UCSD-AML1 (cell line): ENCODE data around the gene RFPL4A.
"Not testable (repeated sequence)": the region's sequence is repeated elsewhere in the genome, so short reads cannot be mapped to it uniquely, and the experiment has no call there.

Experiments
- DNase-seq: peaks from one replicate; lab custom pipeline; 2025; ENCODE audit not compliant: unreplicated experiment; lab: John Stamatoyannopoulos, UW

Gene RFPL4A

GRCh38 chr19:55758797-55759196 lies at the start of gene RFPL4A:
TSS of gene RFPL4A (plus strand) at chr19:55759097. CDS start at chr19:55761801, 2,704 bp downstream.
- not testable (repeated sequence) for DNase-seq

DNA sequence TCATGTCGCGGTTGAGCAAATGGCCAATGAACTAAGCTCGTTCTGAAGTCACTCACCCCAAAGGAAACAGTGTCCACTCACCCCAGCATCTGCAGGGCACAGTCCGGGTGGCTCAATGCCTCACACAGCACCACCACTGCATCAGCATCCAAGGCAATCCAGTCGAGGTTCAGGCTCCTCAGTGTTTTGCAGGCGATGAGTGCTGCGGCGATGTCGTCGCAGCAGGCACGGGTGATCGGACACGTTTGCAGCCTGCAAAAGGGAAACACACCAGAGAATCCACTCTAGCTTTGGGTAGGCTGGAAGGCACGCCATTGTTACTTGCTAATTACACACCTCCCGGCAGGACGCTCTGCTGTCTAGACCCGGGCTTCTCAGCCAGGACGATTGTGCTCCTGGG lies 47.2 kb upstream of the RFPL4A start:
- no peak for DNase-seq

DNA sequence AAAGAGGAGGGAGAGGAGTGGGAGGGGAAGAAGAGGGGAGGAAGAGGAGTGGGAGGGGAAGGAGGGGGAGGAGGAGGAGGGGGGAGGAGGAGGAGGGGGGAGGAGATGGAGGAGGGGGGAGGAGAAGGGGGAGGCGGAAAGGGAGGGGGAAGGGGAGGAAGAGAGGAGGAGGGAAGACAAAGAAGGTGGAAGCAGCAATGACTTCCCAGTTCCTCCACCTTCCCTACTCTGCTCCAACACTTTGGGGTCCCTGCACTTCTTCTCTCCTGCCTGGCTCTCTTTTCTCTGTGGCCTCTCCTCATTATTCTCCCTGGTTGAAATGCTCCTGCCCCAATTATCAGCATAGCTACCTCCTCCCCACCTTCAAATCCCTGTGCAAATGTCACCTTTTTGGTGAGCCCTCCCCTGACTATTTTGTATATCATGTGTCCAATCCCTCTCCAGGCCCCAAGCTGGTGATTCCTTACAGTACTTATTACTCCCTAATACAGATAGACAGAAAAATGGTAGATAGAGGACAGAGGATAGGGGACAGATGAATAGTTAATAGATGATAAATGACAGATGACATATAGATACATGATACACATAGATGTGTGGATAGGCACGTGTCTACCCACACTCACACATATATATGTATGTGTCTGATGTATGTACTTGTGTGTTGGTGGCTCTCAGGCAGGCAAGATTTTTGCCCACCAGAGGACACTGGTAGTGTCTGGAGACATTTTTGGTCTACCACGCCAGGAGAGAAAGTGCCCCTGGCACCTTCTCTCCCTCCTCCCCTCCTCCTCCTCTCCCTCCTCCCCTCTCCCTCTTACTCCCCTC lies 45.9 kb upstream of the RFPL4A start:
- no peak for DNase-seq

DNA sequence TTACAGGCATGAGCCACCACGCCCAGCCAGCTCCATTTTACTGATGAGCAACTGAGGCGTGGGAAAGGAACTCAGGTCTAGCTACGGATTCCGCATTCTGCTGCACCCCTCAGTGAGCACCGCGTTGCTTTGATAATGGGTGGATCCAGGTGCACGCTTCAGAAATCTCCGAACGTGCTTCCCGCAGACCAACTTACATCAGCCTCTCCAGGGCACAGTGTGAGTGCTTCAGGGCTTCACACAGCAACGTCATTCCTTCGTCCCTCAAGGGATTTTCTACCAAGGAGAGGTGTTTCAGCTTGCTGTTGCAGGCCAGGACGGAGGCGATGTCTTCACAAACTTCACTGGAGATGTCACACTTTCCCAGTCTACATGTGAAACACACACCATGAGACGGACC lies 42.4 kb upstream of the RFPL4A start:
- no peak for DNase-seq

DNA sequence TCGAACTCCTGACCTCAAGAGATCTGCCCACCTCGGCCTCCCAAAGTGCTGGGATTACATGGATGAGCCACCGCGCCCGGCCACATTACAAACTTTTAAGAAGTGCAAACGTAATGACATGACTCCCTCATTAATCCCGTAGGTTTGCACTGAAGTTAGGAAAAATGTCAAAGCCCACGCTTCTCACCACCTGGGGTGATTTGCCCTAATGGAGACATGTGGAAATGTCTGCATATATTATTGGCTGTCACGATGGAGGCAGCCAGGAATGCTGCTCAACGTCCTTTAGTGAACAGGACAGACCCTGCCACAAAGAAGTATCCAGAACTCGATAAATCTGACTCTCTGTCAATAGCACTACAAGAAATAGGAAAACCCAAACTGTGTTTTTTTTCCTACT lies 41.6 kb upstream of the RFPL4A start:
- no peak for DNase-seq

DNA sequence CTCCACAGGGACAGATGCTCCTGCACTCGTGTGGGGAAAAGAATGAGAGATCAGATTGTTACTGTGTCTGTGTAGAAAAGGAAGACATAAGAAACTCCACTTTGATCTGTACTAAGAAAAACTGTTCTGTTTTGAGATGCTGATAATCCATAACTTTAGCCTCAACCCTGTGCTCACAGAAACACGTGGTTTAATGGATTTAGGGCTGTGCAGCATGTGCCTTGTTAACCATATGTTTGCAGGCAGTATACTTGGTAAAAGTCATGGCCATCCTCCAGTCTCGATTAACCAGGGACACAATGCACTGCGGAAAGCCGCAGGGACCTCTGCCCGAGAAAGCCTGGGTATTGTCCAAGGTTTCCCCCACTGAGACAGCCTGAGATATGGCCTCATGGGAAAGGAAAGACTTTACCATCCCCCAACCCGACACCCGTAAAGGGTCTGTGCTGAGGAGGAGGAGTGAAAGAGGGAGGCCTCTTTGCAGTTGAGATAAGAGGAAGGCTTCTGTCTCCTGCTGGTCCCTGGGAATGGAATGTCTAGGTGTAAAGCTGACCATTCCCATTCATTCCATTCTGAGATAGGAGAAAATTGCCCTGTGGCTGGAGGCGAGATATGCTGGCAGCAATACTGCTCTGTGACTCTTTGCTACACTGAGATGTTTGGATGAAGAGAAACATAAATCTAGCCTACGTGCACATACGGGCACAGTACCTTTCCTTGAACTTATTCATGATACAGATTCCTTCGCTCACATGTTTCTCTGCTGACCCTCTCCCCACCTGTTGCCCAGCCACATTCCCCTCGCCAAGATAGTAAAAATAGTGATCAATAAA lies 40.8 kb upstream of the RFPL4A start:
- not testable (repeated sequence) for DNase-seq

GRCh38 chr19:55720214-55720746 lies 38.6 kb upstream of the RFPL4A start:
- no peak for DNase-seq

- DNase-seq, result no peak
Observed at GRCh38 chr19:55720801-55721200, 38.1 kb upstream of the RFPL4A start.

DNA sequence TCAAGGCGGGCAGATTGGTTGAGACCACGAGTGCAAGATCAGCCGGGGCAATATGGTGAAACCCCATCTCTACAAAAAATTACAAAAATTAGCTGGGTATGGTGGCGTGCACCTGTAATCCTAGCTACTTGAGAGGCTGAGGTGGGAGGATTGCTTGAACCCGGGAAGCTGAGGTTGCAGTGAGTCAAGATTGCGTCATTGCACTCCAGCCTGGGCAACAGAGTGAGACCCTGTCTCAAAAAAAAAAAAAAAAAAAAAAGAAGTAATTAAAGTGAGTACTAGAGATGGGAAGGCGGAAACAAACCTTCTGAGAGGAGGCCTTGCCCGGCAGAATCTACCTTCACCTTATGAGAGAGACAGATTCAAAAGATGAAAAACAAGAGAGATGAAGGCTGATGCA lies 35.4 kb upstream of the RFPL4A start:
- DNase-seq, result no peak

GRCh38 chr19:55730378-55730777 lies 28.5 kb upstream of the RFPL4A start:
- not testable (repeated sequence) for DNase-seq

DNA sequence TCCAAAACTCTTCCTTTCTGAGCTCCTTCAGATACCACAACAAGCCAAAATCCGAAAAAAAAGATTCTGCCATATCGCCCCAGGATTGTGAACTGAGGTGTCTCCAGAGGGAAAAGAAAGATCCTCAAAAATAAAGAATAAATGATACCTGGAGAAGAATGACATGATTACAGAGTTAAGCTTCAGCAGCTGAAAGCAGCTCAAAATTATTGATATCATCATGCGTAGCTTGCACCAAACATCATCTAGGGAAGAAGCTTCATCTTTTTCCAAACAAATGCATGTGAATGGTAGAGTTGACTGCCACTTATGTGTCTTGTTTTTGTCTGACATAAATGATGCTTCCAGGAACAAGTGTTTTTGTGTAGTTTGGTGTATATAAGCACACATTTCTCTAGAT lies 20.6 kb upstream of the RFPL4A start, which contains the start of gene NLRP9:
NLRP9 (minus strand) TSS at position 101 of the 400 bp plus-strand sequence; CDS start at position 73, 28 bp downstream.
- DNase-seq, result no peak

DNA sequence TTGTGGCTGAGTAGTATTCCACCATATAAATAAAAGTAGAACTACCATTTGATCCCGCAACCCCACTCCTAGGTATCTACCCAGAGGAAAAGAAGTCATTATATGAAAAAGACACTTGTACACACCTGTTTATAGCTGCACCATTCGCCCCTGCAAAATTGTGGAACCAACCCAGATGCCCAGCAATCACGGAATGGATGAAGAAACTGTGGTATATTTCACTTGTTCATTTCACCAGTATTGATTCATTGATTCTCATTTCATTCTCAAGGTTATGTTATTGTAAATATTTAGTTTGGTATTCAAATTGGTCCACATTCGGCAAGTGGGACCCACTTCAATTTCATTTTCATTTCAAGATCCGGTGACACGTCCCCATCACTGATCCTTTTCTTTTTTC lies 8.2 kb upstream of the RFPL4A start:
- DNase-seq, result no peak

GRCh38 chr19:55753401-55753800 lies 5.5 kb upstream of the RFPL4A start:
- DNase-seq, result no peak

DNA sequence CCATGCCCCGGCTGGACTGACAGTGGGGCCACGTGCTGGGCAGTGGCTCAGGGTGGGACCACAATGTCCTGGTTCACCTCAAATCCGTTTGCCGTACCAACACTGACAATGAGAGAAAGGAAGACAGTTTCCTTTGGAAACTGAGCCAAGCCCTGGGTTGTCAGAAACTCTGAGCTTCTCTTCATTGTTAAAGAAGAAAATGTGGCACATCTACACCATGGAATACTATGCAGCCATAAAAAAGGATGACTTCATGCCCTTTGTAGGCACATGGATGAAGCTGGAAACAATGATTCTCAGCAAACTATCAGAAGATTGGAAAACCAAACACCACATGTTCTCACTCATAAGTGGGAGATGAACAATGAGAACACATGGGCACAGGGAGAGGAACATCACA lies 2.1 kb upstream of the RFPL4A start:
- DNase-seq, result not testable (repeated sequence)

- no peak for DNase-seq
Observed at GRCh38 chr19:55766466-55766865, 7.6 kb downstream of the RFPL4A start.

DNA sequence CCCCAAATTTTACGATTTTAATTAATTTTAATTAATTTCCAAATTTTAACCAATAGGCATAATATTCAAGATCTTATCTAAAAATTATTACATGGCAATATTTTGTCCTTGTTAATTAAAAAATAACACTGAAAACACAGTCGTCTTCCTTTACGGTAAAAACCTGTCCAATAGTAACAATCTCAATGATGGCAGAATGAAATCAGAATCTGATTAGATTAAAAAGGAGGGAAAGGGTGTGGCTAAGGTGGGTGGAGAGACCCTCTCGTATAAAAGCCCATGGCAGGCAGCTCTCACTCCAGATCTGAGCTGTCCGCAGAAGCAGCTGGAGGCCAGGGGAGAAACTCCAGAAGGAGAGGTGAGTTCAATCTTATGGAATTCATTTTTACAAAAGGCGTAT lies 9.9 kb downstream of the RFPL4A start, which contains the start of gene RFPL4AL1:
RFPL4AL1 (plus strand) TSS at position 301 of the 400 bp plus-strand sequence. CDS start 2,687 bp downstream, outside the sequence.
- not testable (repeated sequence) for DNase-seq

- DNase-seq, result not testable (repeated sequence)
Observed at GRCh38 chr19:55769632-55770031, 10.7 kb downstream of the RFPL4A start.

GRCh38 chr19:55777528-55777927 lies 18.6 kb downstream of the RFPL4A start:
- peak; percentile 28 for DNase-seq

DNA sequence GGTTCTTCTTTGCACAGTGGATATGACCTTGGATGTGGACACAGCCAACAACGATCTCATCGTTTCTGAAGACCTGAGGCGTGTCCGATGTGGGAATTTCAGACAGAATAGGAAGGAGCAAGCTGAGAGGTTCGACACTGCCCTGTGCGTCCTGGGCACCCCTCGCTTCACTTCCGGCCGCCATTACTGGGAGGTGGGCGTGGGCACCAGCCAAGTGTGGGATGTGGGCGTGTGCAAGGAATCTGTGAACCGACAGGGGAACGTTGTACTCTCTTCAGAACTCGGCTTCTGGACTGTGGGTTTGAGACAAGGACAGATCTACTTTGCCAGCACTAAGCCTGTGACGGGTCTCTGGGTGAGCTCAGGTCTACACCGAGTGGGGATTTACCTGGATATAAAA lies 19.4 kb downstream of the RFPL4A start:
- no peak for DNase-seq

DNA sequence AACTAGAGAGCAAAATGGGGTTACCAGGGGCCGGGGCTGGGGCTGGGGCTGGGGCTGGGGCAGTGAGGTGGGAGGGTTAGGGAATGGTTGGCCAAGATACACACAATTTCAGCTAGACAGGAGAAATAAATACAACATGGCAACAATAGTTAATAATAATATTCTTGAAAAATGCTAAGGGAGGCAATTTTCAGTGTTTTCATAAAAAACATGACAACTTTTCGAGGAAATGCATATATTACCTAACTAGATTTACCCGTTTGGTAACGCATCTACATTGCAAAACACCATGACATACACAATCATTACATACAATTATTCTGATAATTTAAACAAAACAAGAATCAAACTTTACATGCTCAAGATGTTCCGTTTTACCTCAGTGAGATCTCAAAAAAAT lies 22.2 kb downstream of the RFPL4A start:
- no peak for DNase-seq

DNA sequence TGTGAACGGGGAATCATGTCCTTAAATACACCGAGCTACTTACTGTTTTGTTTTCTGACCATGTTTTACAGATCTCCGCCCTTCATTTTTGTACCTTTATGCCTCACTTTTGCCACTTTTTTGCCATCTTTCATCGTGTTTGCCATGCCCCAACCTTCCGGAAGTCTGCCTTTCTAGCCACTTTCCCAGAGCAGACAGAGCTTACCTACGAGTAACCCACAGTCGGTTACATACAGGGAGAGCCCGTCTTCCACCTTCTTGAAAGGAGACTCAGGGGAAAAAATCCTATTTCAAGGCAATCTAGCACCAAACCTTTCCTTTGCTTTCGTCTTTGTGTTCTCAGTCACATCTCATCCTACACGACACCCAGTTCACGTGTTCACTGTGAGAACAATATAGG lies 36.1 kb downstream of the RFPL4A start:
- DNase-seq, result no peak

DNA sequence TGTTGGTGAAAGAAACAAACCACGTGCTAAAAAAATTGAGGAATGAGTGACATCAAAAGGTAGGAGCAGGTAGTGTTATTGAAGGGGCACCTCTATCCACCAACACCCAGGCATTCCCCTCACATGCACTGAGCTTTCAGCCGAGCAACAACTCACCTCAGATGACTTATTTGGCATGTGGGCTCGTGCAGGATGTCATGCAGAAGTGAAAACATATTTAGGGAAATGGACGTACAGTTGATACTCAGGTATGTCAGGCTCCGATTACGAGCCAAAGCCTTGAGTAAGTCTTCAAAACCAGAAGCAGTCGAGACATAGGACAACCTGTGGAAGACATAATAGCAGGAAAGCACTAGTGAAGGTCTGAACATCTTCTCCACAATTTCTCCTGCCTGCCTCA lies 42.5 kb downstream of the RFPL4A start:
- no peak for DNase-seq
